ENCODE measurements around the gene XRCC1. TPM values are rescaled to one million over a fixed set of nuclear protein-coding genes. Genes with fewer than 3 reads are reported as not detected.

The XRCC1 gene
- total and polyA plus RNA-seq, 9 of the 15 experiments (the other 6 are each of a cell fraction or from before 2014, with no cell fraction given), result 1.5 to 36.9 (median 24.9) TPM

DNA sequence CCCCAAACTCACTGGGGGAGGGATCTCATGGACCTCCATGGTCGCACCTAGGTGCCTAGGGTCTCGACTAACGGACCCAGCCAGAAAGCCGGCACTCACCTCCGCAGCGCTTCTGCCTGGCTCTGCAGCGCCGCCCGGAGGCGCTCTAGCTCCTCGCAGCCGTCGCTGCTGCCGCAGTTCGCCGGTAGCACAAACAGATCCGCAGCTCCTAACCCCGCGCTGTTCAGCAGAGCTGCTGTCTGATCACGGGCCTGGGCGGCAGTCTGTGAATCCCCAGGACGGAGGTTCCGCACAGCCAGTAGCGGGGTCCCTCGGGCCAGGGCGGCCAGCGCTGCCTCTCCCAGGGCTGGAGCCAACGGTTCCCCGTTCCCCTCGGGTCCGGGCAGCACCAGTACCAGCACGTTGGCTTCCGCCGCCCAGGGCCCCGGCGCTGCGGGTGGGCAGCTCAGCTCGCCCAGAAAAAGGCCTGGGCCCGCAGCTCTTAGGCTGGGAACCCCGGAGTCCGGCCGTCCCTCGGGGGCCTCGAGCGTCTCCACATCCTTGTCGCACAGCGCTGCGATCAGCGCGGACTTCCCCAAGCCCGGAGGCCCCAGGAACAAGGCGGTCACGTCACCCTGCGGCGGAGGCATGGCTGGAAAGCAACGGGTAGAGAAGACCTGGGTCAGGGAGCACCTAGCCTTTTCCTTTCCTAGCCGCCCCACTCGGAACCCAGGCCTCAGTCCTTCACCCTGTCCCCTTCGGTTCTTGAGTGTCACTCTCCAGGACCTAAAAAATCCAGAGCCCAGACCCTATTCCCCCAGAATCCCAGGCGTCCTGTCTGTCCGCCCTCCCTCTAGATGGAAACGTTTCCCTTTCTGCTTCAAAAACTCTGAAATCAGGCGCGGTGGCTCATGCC, 19.6 kb upstream of the XRCC1 start (continued):
- TF ChIP-seq PBX2 (CRISPR knock-in tag; IDR thresholded peaks at IDR 0.05; ENCODE audit: low read depth) (no peak), PBX2 (tag; conservative IDR thresholded peaks at IDR 0.05; ENCODE audit: low read depth) (no peak), REST (IDR thresholded peaks at IDR 0.05; ENCODE audit: borderline replicate concordance) (peak; percentile 76), REST (CRISPR knock-in tag; IDR thresholded peaks at IDR 0.05; ENCODE audit: low read depth) (no peak)
